ENCODE measurements around the gene WDR38. TPM values are rescaled to one million over a fixed set of nuclear protein-coding genes. Genes with fewer than 3 reads are reported as not detected.
A peak's percentile ranks its signal among the peaks of the same experiment; 100 is the strongest.

The WDR38 gene
- total and polyA plus RNA-seq, 2 of the 13 experiments (the other 11 are each of a cell fraction or from before 2014, with no cell fraction given): not detected

DNA sequence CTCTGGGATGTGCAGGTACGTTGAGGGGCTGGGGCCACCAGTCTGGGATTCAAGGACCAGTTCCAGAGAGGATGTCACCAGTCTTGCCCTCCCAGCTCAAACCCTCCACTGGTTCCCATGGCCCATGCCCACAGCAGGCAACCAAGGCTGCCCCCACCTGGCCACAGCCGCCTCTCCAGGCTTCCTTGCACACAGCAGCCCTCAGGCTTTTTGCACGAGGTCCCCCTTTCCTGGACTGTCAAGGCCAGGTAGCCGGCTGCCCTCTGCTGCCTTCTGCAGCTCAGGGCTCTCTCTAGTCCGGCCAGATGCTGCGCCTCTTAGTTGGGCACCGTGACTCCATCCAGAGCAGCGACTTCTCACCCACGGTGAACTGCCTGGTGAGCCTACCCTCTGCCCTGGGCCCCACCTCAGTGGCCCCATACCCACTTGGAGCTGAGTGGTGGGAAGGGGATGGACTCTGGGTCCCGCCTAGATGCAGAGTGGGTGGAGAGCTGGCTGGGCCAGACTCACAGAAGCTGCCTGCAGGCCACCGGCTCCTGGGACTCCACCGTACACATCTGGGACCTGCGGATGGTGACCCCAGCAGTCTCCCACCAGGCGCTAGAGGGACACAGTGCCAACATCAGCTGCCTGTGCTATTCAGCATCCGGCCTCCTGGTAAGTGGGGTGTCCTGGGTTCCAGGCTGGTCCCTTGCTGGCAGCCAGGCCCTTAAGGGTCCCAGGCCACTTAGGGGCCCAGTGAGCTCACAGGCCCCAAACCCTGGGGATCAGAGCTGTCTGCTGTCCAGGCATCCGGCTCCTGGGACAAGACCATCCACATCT, 2.9 kb downstream of the WDR38 start (continued):
- TF ChIP-seq ZNF713 (CRISPR knock-in tag; IDR thresholded peaks at IDR 0.05): no peak

DNA sequence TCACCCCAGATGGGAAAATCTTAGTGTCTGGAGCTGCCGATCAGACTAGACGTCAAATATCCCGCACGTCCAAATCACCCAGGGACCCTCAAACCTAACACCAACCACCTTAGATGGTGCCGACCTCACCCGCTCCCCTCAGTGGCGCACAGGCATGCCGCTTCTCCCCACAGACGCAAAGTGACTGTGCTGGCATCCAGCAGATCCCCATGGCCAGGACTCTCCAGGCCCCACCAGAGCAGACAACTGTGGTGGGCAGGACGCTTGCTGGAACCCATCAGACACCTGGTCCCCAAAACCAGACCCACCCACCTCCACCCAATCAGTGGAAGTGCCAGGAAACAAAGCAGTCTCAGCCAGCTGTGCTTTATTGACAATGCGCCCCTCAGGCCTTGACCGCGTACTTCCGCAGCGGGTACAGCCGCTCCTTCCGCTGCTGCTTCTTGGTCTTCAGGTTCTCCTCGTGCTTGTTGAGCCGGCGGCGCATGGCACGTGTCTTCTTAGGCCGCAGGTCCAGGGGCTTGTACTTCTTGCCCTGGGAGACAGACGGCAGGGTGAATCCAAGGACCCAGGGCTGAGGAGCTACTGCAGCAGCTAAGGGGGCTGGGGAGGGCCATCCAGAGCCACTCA, 4.4 kb downstream of the WDR38 start:
- Histone ChIP-seq H3K4me3 (replicated peaks in 1 of 3; ENCODE audit: insufficient read depth in 1 of 3, low read depth in 2 of 3, low read length in 3 of 3) (no peak overlapping the region), H4K20me1 (ENCODE audit: insufficient read depth, low read length) (peaks cover 43% of the 10 kb centered on the region), H3K79me2 (ENCODE audit: insufficient read depth, low read length) (peaks cover 29% of the 10 kb centered on the region), H3K4me2 (ENCODE audit: low read depth, low read length) (no peak overlapping the region), H2AFZ (ENCODE audit: low read length) (no peak overlapping the region), H3K27ac (ENCODE audit: extremely low read length, insufficient read depth, low read length) (no peak overlapping the region), H3K9me3 (ENCODE audit: low read length) (no peaks in the 10 kb centered on the region), H3K36me3 (replicated peaks in 1 of 2; ENCODE audit: control insufficient read depth in 1 of 2, insufficient read depth in 2 of 2, low read length in 2 of 2) (peaks cover 17 to 37% of the 10 kb centered on the region in 2 experiments), H3K4me1 (ENCODE audit: insufficient read depth, low read length) (peaks cover 41% of the 10 kb centered on the region), H3K9ac (ENCODE audit: insufficient read depth, low read depth, low read length) (no peak overlapping the region), H3K27me3 (ENCODE audit: control insufficient read depth in 1 of 2, insufficient read depth in 2 of 2, low read length in 2 of 2) (no peaks in the 10 kb centered on the region; a peak in 2 of 5 replicates)
- ChIA-PET CTCF (ENCODE audit: low intra/inter-chr PET ratio, low total read pairs) (no interaction called here), POLR2A (interaction anchor here (1.1 to 4.2 kb wide), 3 partner anchors 9 to 87 kb away, joined by 3 to 39 read pairs (median 4); partner anchors contain the start of gene NR6A1)
- FAIRE-seq (no peak), DNase-seq (ENCODE audit: low spot score) (no peak), ATAC-seq (no peak)
- BruUV-seq (replicated peaks): no TSS peak
- WGBS (ENCODE audit: low lambda C conversion rate): 97% methylated on average over 23 of the region's 24 CpGs
- intact Hi-C loops (cut with micrococcal nuclease; ENCODE audit: unreplicated experiment): no loop called here
- in situ Hi-C loops (cut with HindIII; ENCODE audit: extremely low pct_ligation_motif_present, low pct_unique_long_range_greater_than_20kb): no loop called here
- TF ChIP-seq SIX4 (CRISPR knock-in tag; IDR thresholded peaks at IDR 0.05): no peak
- TF ChIP-seq, protein P1, sequence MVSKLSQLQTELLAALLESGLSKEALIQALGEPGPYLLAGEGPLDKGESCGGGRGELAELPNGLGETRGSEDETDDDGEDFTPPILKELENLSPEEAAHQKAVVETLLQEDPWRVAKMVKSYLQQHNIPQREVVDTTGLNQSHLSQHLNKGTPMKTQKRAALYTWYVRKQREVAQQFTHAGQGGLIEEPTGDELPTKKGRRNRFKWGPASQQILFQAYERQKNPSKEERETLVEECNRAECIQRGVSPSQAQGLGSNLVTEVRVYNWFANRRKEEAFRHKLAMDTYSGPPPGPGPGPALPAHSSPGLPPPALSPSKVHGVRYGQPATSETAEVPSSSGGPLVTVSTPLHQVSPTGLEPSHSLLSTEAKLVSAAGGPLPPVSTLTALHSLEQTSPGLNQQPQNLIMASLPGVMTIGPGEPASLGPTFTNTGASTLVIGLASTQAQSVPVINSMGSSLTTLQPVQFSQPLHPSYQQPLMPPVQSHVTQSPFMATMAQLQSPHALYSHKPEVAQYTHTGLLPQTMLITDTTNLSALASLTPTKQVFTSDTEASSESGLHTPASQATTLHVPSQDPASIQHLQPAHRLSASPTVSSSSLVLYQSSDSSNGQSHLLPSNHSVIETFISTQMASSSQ (IDR thresholded peaks at IDR 0.05; ENCODE audit: low read depth): no peak
- TF ChIP-seq, protein P1 (CRISPR knock-in tag; IDR thresholded peaks at IDR 0.05; ENCODE audit: borderline replicate concordance): no peak
- TF ChIP-seq TEAD2 (CRISPR knock-in tag; IDR thresholded peaks at IDR 0.05): no peak
- no peak for TF ChIP-seq SMARCE1 (IDR thresholded peaks at IDR 0.05; ENCODE audit: borderline replicate concordance)
- TF ChIP-seq ZNF562 (CRISPR knock-in tag; IDR thresholded peaks at IDR 0.05; ENCODE audit: borderline replicate concordance): no peak
- peak; percentile 42 for TF ChIP-seq RBM22 (optimal IDR thresholded peaks at IDR 0.05; ENCODE audit: low read length)
- 0 out of 2 replicates have a peak, but pooled peaks have one; percentile 18 for TF ChIP-seq HNRNPL (IDR thresholded peaks at IDR 0.05; ENCODE audit: low read depth, low read length)
- TF ChIP-seq, protein P2, sequence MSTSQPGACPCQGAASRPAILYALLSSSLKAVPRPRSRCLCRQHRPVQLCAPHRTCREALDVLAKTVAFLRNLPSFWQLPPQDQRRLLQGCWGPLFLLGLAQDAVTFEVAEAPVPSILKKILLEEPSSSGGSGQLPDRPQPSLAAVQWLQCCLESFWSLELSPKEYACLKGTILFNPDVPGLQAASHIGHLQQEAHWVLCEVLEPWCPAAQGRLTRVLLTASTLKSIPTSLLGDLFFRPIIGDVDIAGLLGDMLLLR (CRISPR knock-in tag; IDR thresholded peaks at IDR 0.05): no peak
- TF ChIP-seq ZFP41 (CRISPR knock-in tag; IDR thresholded peaks at IDR 0.05; ENCODE audit: borderline replicate concordance): no peak
- TF ChIP-seq POLR2G (IDR thresholded peaks at IDR 0.05; ENCODE audit: low read depth, low read length): peak; percentile 26; the same call in 1 of the 2 replicates
- no peak for TF ChIP-seq NCOA5 (CRISPR knock-in tag; IDR thresholded peaks at IDR 0.05)
- TF ChIP-seq ZNF24 (IDR thresholded peaks at IDR 0.05): no peak
- TF ChIP-seq MTF2 (CRISPR knock-in tag; IDR thresholded peaks at IDR 0.05; ENCODE audit: borderline replicate concordance): no peak
- no peak for TF ChIP-seq ZNF775 (CRISPR knock-in tag; IDR thresholded peaks at IDR 0.05; ENCODE audit: borderline replicate concordance)
